ENCODE measurements around the gene OTOS.

OTOS gene

GRCh38 chr2:240149943-240150784 is 9.7 kb upstream of the OTOS start:
- peak; percentile 56 to 59 for DNase-seq

GRCh38 chr2:240147911-240148587 is 7.6 kb upstream of the OTOS start:
- no peak for DNase-seq

GRCh38 chr2:240147382-240147781 is 6.9 kb upstream of the OTOS start:
- no peak for DNase-seq

- no peak for DNase-seq
These were observed 6.3 kb upstream of the OTOS start for GRCh38 chr2:240146627-240147278.

GRCh38 chr2:240146141-240146561 is 5.7 kb upstream of the OTOS start:
- DNase-seq = no peak

- DNase-seq = no peak
These were observed 5.0 kb upstream of the OTOS start for GRCh38 chr2:240145461-240145860.

- no peak for DNase-seq
These were observed 4.3 kb upstream of the OTOS start for GRCh38 chr2:240144649-240145261.

GRCh38 chr2:240143801-240144648 is 3.6 kb upstream of the OTOS start:
- peak; percentile 87 to 89 for DNase-seq

- no peak for DNase-seq
These were observed 2.8 kb upstream of the OTOS start for GRCh38 chr2:240143276-240143675.

GRCh38 chr2:240142859-240143258 is 2.4 kb upstream of the OTOS start:
- DNase-seq = no peak

GRCh38 chr2:240142256-240142775 is 1.9 kb upstream of the OTOS start:
- no peak for DNase-seq

- DNase-seq = no peak
These were observed 1.3 kb upstream of the OTOS start for GRCh38 chr2:240141736-240142135.

- no peak for DNase-seq
These were observed 462 bp upstream of the OTOS start for GRCh38 chr2:240140920-240141319.

- DNase-seq = no peak
These were observed 628 bp downstream of the OTOS start for GRCh38 chr2:240139666-240140393.

GRCh38 chr2:240139011-240139441 is 1.4 kb downstream of the OTOS start:
- peak in 1 of 2 experiments; percentile 9 for DNase-seq

- DNase-seq = peak in 1 of 2 experiments; percentile 16
These were observed 2.0 kb downstream of the OTOS start for GRCh38 chr2:240138254-240138984.

GRCh38 chr2:240137596-240138253 is 2.7 kb downstream of the OTOS start:
- peak in 1 of 2 experiments; percentile 17 for DNase-seq

- DNase-seq = no peak
These were observed 3.7 kb downstream of the OTOS start for GRCh38 chr2:240136671-240137292.

- peak; percentile 89 to 93 for DNase-seq
These were observed 4.3 kb downstream of the OTOS start, which contains the start of gene COPS9 for GRCh38 chr2:240136013-240136670. COPS9 (minus strand) TSS chr2:240136305; CDS start chr2:240136284, 21 bp downstream.
